Sigmoid colon (tissue), 4 donors: ENCODE data around the gene AKAP8.
"Not testable (repeated sequence)": the region's sequence is repeated elsewhere in the genome, so short reads cannot be mapped to it uniquely, and the experiment has no call there.

ENCODE experiments used
- EP300 ChIP-seq, 4 donors: sonication (generic); formaldehyde crosslinking; IDR thresholded peaks; one replicate each; pipeline ENCODE4 v1.6.1; 2017; ENCODE audit warnings: antibody characterized with exemption in 4 of 4
- POLR2A ChIP-seq, 2 donors: fragments of 450-650 bp; IDR thresholded peaks; one replicate each; pipeline ENCODE4 v1.6.1; 2016; ENCODE audit warnings: antibody characterized with exemption in 2 of 2, mild to moderate bottlenecking in 2 of 2, moderate library complexity in 2 of 2
- POLR2AphosphoS5 ChIP-seq, 4 donors: sonication (generic); formaldehyde crosslinking; IDR thresholded peaks; one replicate each; pipeline ENCODE4 v1.6.1; 2017; ENCODE audit warnings: antibody characterized with exemption in 4 of 4
- TF ChIP-seq, protein P1 (sequence below), 4 experiments: fragments of 450-650 bp in 3 of 4; fragments of 200-600 bp in 1 of 4; IDR thresholded peaks; one replicate each; pipeline ENCODE4 v1.5.1; 2016 to 2019; ENCODE audit warnings: antibody characterized with exemption in 4 of 4, mild to moderate bottlenecking in 3 of 4, moderate library complexity in 2 of 4

DNA sequence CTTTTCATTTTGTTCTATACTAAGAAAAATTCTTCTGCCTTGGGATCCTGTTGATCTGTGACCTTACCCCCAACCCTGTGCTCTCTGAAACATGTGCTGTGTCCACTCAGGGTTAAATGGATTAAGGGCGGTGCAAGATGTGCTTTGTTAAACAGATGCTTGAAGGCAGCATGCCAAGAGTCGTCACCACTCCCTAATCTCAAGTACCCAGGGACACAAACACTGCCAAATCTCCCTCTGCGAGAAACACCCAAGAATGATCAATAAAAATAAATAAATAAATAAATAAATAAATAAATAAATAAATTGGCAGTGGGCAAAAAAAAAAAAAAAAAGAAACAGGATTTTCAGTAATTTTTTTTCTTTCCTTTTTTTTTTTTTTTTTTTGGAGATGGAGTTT is 15.8 kb downstream of the AKAP8 start:
- TF ChIP-seq, protein P1, sequence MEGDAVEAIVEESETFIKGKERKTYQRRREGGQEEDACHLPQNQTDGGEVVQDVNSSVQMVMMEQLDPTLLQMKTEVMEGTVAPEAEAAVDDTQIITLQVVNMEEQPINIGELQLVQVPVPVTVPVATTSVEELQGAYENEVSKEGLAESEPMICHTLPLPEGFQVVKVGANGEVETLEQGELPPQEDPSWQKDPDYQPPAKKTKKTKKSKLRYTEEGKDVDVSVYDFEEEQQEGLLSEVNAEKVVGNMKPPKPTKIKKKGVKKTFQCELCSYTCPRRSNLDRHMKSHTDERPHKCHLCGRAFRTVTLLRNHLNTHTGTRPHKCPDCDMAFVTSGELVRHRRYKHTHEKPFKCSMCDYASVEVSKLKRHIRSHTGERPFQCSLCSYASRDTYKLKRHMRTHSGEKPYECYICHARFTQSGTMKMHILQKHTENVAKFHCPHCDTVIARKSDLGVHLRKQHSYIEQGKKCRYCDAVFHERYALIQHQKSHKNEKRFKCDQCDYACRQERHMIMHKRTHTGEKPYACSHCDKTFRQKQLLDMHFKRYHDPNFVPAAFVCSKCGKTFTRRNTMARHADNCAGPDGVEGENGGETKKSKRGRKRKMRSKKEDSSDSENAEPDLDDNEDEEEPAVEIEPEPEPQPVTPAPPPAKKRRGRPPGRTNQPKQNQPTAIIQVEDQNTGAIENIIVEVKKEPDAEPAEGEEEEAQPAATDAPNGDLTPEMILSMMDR (IDR thresholded peaks at IDR 0.05): not testable (repeated sequence)
- TF ChIP-seq POLR2A, POLR2AphosphoS5, EP300 (IDR thresholded peaks at IDR 0.05): not testable (repeated sequence)
